Activated CD4-positive, alpha-beta T cell treated with anti-CD3 and anti-CD28 coated beads, Interleukin-2, Interleukin-4, amounts not matched to agents 100 ng/mL and 50 ng/mL, durations not matched to agents 16 hours and 8 hours (primary cell): ENCODE data around the gene ZSWIM6.

ENCODE experiments used
- DNase-seq: peaks from one replicate; pipeline ENCODE4 v3.0.0-alpha.2; 2020; ENCODE audit warnings: low spot score

Gene ZSWIM6

DNA sequence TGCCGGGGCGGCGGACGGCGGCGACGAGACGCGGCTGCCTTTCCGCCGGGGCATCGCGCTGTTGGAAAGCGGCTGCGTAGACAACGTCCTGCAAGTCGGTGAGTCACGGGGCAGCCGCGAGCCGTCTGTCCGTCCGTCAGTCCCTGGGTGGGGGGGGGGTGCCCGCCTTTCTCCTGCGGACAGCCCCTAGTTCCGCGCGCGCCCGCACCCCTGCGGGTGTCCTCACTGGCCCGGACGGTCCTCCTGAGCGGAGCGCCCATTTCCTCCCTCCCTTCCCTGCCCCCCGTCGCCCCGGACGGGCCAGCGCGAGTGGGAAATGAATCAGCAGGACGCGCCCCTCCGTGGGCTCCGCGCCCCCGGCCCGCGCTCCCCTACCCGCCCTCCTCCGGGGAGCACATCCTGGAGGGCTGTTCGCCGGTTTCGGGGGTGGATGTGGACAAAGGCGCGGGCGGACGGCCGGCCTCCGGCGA, 828 bp downstream of the ZSWIM6 start:
- no peak for DNase-seq

GRCh38 chr5:61333321-61333953, 1.4 kb downstream of the ZSWIM6 start:
- DNase-seq, result peak; percentile 11

GRCh38 chr5:61333954-61334867, 2.2 kb downstream of the ZSWIM6 start:
- DNase-seq, result no peak

GRCh38 chr5:61334868-61335615, 3.0 kb downstream of the ZSWIM6 start:
- DNase-seq, result no peak

DNA sequence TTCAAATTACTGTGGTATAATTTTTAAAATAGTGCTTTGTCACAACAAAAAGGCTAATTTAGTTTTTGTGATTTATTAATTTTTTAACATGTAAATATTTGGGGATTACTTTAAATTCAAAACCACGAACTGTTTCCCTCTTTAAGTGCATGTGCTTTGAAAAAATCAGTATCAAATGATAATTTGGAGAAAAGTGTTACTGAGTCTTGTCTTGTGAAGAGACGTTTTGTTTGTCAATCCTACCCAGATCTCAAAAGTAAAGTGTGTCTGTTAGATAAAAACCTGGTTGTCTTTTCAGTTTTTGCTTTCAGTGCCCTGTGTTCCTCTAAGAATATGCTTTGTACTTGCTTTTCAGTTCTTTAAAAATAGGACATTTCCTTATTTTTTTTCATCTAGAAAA, 7.7 kb downstream of the ZSWIM6 start:
- no peak for DNase-seq

- DNase-seq, result no peak
Observed at GRCh38 chr5:61340775-61341361, 8.8 kb downstream of the ZSWIM6 start.

- no peak for DNase-seq
Observed at GRCh38 chr5:61342071-61342501, 10.0 kb downstream of the ZSWIM6 start.

GRCh38 chr5:61344187-61344944, 12.3 kb downstream of the ZSWIM6 start:
- DNase-seq, result no peak

DNA sequence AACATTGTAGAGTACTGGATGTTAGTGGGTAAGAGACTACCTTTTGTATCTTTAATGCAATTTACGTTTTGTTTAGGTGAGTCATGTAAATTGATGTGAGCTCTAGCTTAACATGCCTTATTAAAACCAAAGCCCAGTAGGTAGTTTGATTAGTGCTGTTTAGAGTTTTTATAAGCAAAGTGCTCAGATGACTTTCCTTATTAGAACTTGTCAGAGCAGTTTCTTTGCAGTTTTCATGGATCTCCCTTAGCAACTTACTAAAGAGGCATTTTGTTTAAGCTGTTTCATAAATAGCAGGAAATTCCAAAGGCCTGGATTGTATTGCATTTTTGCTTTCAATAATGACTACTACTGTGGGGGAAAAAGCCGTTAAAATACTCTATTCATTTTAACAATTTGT, 14.5 kb downstream of the ZSWIM6 start:
- no peak for DNase-seq

GRCh38 chr5:61347080-61347479, 15.0 kb downstream of the ZSWIM6 start:
- DNase-seq, result no peak

DNA sequence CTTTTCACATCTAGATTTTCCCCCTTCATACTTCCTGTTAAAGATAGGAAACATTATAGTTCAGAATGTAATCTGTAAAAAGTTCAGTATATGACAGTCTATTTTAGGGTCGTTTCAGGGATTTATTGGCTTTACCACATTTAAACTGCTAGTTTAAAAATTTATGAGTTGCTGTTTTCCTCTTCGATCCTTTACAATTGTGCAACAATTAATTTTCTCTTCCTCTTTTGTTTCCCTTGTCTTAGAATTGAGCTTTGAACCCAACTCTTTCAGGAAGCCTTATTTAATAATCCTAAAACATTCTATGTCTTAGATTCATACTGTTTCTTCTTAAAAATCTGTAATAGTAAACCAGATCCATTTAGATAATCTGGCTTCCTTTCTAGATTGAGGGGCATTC, 16.4 kb downstream of the ZSWIM6 start:
- DNase-seq, result no peak

DNA sequence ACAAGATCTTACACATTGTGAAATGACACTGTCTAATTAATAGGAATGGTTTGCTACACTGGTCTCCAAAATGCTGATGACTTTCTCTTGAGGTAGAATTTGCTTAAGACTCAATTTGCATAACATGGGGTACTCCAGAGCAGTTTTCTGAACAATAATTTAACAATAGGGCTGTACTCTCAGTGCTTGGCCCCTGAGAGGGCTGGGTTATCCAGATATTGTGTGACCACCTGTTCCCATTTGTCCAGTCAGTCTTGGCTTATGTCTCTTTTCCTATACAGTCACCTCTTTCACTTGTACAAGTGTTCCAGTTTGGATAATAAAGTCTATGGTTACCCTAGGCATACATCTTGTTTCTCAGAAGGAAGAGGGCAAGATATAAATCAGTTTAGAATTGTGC, 17.9 kb downstream of the ZSWIM6 start:
- DNase-seq, result no peak

DNA sequence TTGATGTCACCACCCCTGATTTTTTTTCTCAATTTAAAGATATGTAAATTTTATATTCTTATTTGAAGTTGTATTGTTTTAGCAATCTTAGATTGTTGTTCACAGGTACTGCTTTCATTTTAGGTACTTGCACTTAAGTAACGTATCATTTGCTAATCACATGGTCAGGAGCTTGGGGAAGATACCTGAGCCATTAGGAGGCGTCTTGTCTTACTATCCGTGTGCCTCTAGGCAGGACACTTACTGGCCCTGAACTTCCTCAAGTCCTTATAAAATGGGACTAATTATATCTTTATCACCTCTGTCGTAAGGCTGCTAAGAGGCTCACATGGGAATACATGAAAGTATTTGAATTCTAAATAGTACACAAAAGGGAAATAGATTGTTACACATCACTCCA, 18.5 kb downstream of the ZSWIM6 start:
- no peak for DNase-seq

GRCh38 chr5:61351733-61352132, 19.7 kb downstream of the ZSWIM6 start:
- no peak for DNase-seq

DNA sequence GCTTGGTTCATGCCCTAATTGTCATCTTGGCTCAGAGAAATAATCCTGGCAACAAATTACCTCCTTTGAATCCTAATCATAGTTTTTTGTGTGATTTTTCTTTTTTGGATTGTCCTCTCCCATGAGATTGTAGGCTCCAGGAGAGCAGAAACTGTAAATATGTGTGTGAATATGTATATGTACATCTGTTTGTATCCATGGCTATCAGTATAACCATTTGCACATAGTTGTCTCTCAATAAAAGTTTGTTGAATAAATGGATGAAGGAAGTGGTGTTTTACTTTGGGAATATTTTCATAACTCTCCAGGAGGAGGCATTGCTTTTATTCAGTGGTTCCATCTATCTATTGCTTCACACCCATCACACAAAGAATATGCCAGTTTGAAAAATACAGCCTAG, 20.1 kb downstream of the ZSWIM6 start:
- no peak for DNase-seq

DNA sequence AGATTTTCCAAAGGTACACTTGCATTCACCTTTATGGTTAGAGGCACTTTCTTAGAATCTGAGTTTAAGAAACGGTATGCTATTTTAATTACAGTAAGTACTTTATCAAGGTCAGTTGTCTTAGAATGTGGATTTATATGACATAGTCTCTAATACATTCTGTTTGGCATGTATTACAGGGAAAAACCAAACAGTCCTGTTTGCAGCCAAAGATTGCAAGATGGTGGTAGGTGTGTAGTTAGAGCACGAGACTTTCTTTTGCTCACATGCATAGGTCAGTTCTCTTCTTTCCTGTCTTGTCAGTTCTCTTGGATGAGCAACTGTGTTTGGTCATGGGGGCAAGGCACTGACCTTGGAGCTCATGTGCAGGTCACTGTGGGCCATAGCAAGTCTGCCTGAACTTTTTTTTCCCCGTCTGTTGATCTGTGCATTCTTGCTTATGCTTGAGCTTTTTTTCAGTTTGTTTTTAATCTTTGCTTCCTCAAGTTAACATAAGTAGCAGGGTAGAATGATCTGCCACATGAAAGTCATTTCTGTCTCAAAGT, 20.6 kb downstream of the ZSWIM6 start:
- no peak for DNase-seq

- DNase-seq, result no peak
Observed at GRCh38 chr5:61353293-61353692, 21.2 kb downstream of the ZSWIM6 start.

DNA sequence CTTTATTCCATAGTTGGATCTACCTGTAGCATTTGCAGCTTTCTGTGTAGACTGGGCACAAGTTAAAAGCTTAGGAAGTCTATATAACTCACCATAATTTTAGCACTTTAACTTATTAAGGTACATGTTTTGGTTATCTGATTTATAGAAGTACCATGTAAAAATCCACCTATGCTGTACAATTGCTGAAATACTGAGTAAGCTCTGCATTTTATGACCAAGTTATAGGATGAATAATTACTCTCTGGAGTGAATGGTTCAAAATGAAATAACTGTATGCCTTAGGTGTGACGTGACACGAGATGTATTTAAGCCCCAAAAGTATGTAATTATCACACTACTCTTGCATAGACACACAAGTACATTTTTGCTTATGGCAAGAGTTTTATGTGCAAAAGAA, 22.1 kb downstream of the ZSWIM6 start:
- DNase-seq, result no peak

DNA sequence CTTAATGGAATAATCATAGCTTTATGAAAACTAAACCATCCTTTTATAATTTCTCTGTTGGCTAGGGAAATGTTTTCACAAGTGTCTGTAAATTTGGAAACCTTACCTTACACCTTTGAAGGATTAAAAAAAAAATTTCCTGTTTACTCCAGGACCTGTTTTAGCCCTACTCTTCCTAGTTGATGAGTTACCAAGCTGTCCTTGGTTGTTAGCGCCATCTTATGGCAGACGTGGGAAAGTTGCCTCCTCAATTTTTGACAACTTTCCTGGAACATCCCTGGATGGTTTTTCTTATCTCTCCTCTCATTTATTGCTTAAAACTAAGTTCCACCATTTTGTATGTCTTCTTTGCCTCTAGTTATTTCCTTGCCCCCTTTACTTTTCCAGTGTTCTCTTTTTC, 25.7 kb downstream of the ZSWIM6 start:
- DNase-seq, result no peak

DNA sequence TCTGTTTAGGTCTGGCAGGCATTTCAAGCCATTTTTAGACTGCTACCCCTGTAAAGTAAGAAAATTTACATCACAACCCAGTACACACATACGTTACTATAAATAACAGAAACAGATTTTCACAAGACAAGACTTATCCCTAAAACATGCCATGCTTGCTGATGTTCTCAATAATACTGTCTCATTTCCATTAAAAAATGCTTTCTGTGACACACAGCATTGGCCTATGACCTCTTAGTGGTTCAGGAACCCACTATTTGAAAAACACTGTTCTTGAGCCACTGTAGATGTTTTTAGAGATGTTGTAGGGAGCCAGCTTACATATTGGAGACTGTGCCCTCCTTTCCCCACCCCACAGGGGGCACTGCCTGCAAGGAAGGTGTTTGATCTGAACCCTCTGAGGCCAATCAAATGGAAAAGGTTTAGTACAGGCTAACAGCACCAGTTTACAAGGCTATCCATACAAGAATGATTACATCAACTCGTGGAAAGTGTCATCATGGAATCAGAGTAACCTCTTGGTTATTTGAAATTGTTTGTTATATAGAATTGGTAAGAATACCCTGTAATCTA, 30.8 kb downstream of the ZSWIM6 start:
- DNase-seq, result no peak
